Measurements from ENCODE around the gene APLP1. TPM values are rescaled to one million over a fixed set of nuclear protein-coding genes. Genes with fewer than 3 reads are reported as not detected.
A peak's percentile ranks its signal among the peaks of the same experiment; 100 is the strongest.

APLP1 gene
- total and polyA plus RNA-seq, 4 donors: 0.08 to 0.51 (median 0.16) TPM; not detected in 1

DNA sequence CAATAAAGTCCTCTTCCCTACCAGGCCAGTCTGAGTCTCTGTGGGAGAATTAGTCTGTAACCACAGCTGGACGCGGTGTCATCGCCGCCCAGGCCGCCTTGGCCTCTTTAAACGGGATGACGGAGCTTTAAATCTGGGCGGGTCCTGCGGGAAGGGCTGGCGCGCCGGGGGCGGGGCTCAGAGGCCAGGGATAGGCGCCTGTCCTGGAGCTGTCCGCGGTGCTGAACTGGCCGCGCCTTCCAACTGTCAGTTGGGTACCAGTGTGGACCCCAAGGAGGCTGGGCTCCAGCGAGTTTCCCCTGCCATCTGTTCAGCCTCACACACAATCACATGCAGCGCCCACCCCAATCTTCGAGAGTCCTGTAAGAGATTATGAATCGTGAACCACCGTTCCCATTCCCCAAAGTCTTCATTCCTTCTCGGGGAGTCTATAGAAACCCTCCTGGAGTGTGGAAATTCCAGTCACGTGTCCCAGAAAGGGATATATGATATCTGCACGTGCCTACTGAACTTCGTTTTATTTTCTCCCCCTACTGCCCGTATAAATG lies 11.5 kb downstream of the APLP1 start:
- TF ChIP-seq, protein P1, sequence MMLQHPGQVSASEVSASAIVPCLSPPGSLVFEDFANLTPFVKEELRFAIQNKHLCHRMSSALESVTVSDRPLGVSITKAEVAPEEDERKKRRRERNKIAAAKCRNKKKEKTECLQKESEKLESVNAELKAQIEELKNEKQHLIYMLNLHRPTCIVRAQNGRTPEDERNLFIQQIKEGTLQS (IDR thresholded peaks at IDR 0.05): no peak
- TF ChIP-seq RAD21 (IDR thresholded peaks at IDR 0.05): peak in 1 of 2 donors; percentile 40
- TF ChIP-seq REST (IDR thresholded peaks at IDR 0.05): peak; percentile 100
- DNase-seq (ENCODE audit: low spot score): peak; percentile 84
- no peaks in the 10 kb centered on the region for H3K9me3 ChIP-seq (ENCODE audit: control insufficient read depth in 4 of 4, low read length in 3 of 4)
- H3K4me3 ChIP-seq (ENCODE audit: low read depth in 1 of 3, low read length in 3 of 3): no peak overlapping the region
- no peaks in the 10 kb centered on the region for H3K36me3 ChIP-seq (ENCODE audit: control insufficient read depth in 4 of 4, insufficient read depth in 3 of 4, low read depth in 1 of 4, low read length in 3 of 4)
- no peaks in the 10 kb centered on the region for H3K27me3 ChIP-seq (ENCODE audit: control insufficient read depth in 4 of 4, insufficient read depth in 4 of 4, low read length in 3 of 4)
- WGBS: 4% methylated on average over 28 of the region's 28 CpGs
- H3K4me1 ChIP-seq (ENCODE audit: control insufficient read depth in 4 of 4, insufficient read depth in 4 of 4, low read length in 3 of 4): peaks cover 0 to 2% (median 0%) of the 10 kb centered on the region in 4 donors
- H3K27ac ChIP-seq (ENCODE audit: low read depth in 1 of 2, low read length in 2 of 2): no peak overlapping the region
- H3K9ac ChIP-seq (ENCODE audit: low read depth in 1 of 2, low read length in 2 of 2): no peak overlapping the region

- no peak overlapping the region for H3K4me3 ChIP-seq (ENCODE audit: low read depth in 1 of 3, low read length in 3 of 3)
- H3K9me3 ChIP-seq (ENCODE audit: control insufficient read depth in 4 of 4, low read length in 3 of 4): no peaks in the 10 kb centered on the region
- 24% methylated on average over 8 of the region's 8 CpGs for WGBS
- H3K9ac ChIP-seq (ENCODE audit: low read depth in 1 of 2, low read length in 2 of 2): no peak overlapping the region
- peaks cover 0 to 2% (median 0%) of the 10 kb centered on the region in 4 donors for H3K4me1 ChIP-seq (ENCODE audit: control insufficient read depth in 4 of 4, insufficient read depth in 4 of 4, low read length in 3 of 4)
- DNase-seq (ENCODE audit: low spot score): no peak
- no peaks in the 10 kb centered on the region for H3K36me3 ChIP-seq (ENCODE audit: control insufficient read depth in 4 of 4, insufficient read depth in 3 of 4, low read depth in 1 of 4, low read length in 3 of 4)
- peak; percentile 61 for TF ChIP-seq CTCF (IDR thresholded peaks at IDR 0.05; ENCODE audit: low read depth, low read length, missing input control)
- no peak for TF ChIP-seq GABPA (IDR thresholded peaks at IDR 0.05 in 1 of 2, conservative IDR thresholded peaks at IDR 0.05 in 1 of 2)
- peak; percentile 88 to 89 for TF ChIP-seq RAD21 (IDR thresholded peaks at IDR 0.05)
- no peak for TF ChIP-seq FOXA2 (IDR thresholded peaks at IDR 0.05)
- TF ChIP-seq REST (IDR thresholded peaks at IDR 0.05): peak; percentile 88
- TF ChIP-seq SP1 (IDR thresholded peaks at IDR 0.05): no peak
- no peak overlapping the region for H3K27ac ChIP-seq (ENCODE audit: low read depth in 1 of 2, low read length in 2 of 2)
- no peaks in the 10 kb centered on the region for H3K27me3 ChIP-seq (ENCODE audit: control insufficient read depth in 4 of 4, insufficient read depth in 4 of 4, low read length in 3 of 4)
Observed at GRCh38 chr19:35882114-35882832, 13.9 kb downstream of the APLP1 start.

Data from liver (tissue), 9 donors.